HCT116 (cell line): Measurements from ENCODE around the gene SLC16A11. TPM values are rescaled to one million over a fixed set of nuclear protein-coding genes. Genes with fewer than 3 reads are reported as not detected.

Experiments used
- ATAC-seq: fragments of 200-7000 bp; cut with Tn5 transposase; 2 replicates; pipeline ENCODE4 v1.9.1; 2020; ENCODE audit warnings: mild to moderate bottlenecking, moderate library complexity
- BruUV-seq: library from RNA; stranded (reverse); fragments of 400-500 nt; replicated peaks from 2 replicates; lab custom pipeline; 2021; lab: Mats Ljungman, UMichigan
- CTCF ChIA-PET: fragments of 300-600 bp; sonication (Branson Sonifier 250); formaldehyde crosslinking; loops from one replicate; lab custom pipeline; 2021; ENCODE audit warnings: antibody characterized with exemption; lab: Charles Lee
- POLR2A ChIA-PET: fragments of 300-600, 350-600 bp; sonication (Branson Sonifier 250); formaldehyde crosslinking; loops from one replicate; lab custom pipeline; 2021; ENCODE audit warnings: antibody characterized with exemption; lab: Charles Lee
- RAD21 ChIA-PET, 2 experiments: fragments of 300-600 bp; sonication (Branson Sonifier 250); formaldehyde crosslinking; loops; one replicate each; lab custom pipeline; 2023; ENCODE audit warnings: low total read pairs in 2 of 2; ENCODE audit not compliant: uncharacterized antibody in 2 of 2, unreplicated experiment in 2 of 2, low non-redundant PET in 1 of 2; lab: Charles Lee
- DNase-seq: peaks from one replicate; pipeline ENCODE4 v3.0.0-alpha.2; 2010; ENCODE audit warnings: low read depth, low spot score
- H2AFZ ChIP-seq: fragments of 200-600 bp; shearing (Covaris generic), sonication (generic); 2 replicates; pipeline ENCODE4 v1.6.1; 2017; ENCODE audit warnings: low read depth, mixed run types, mixed read lengths, antibody characterized with exemption, low read length; ENCODE audit not compliant: poor library complexity, severe bottlenecking
- H3K27ac ChIP-seq: 2 replicates; pipeline ENCODE4 v1.5.1; 2012; ENCODE audit warnings: low read depth, low read length
- H3K27me3 ChIP-seq: fragments of 200-600 bp; sonication (generic); 2 replicates; pipeline ENCODE4 v1.6.1; 2016; ENCODE audit warnings: mixed run types, low read length, mixed read lengths; ENCODE audit not compliant: insufficient read depth
- H3K36me3 ChIP-seq, 2 experiments: fragments of 200-500 bp in 1 of 2; fragments of 200-600 bp in 1 of 2; sonication (Bioruptor generic) in 1 of 2; sonication (generic) in 1 of 2; 2 replicates each; pipeline versions ENCODE4 v1.5.1 to v1.6.1; 2014 to 2016; ENCODE audit warnings: low read length in 2 of 2, inconsistent platforms in 1 of 2, mixed read lengths in 1 of 2, mixed run types in 1 of 2; ENCODE audit not compliant: insufficient read depth in 2 of 2, control insufficient read depth in 1 of 2
- H3K4me1 ChIP-seq, 2 experiments: fragments of 200-600 bp in 1 of 2; sonication (generic) in 1 of 2; 2 replicates each; pipeline versions ENCODE4 v1.5.1 to v1.6.1; 2012 to 2017; ENCODE audit warnings: low read length in 2 of 2, inconsistent platforms in 1 of 2, mild to moderate bottlenecking in 1 of 2, mixed read lengths in 1 of 2, mixed run types in 1 of 2, moderate library complexity in 1 of 2; ENCODE audit not compliant: insufficient read depth in 2 of 2, control insufficient read depth in 1 of 2
- H3K4me2 ChIP-seq: fragments of 200-600 bp; sonication (generic); 2 replicates; pipeline ENCODE4 v1.6.1; 2017; ENCODE audit warnings: mixed run types, low read length, mixed read lengths
- H3K4me3 ChIP-seq, 2 experiments: fragments of 200-600 bp in 1 of 2; sonication (generic) in 1 of 2; replicated peaks in 1 of 2; 2 replicates each; pipeline ENCODE4 v1.5.1; 2011 to 2016; ENCODE audit warnings: low read length in 2 of 2, control low read depth in 1 of 2, low read depth in 1 of 2, mild to moderate bottlenecking in 1 of 2, mixed read lengths in 1 of 2, mixed run types in 1 of 2
- H3K79me2 ChIP-seq: fragments of 200-600 bp; sonication (generic); 2 replicates; pipeline ENCODE4 v1.6.1; 2017; ENCODE audit warnings: mild to moderate bottlenecking, mixed run types, low read length, moderate library complexity, mixed read lengths; ENCODE audit not compliant: insufficient read depth
- H3K9ac ChIP-seq: fragments of 200-600 bp; sonication (generic); 2 replicates; pipeline ENCODE4 v1.6.1; 2016; ENCODE audit warnings: low read length, mixed read lengths
- H3K9me2 ChIP-seq: fragments of 200-600 bp; sonication (generic), shearing (Covaris generic); 2 replicates; pipeline ENCODE4 v1.6.1; 2017; ENCODE audit warnings: mixed run types, mild to moderate bottlenecking, moderate library complexity; ENCODE audit not compliant: insufficient read depth
- H3K9me3 ChIP-seq, 2 experiments: fragments of 200-500 bp in 1 of 2; fragments of 200-600 bp in 1 of 2; sonication (Bioruptor generic) in 1 of 2; sonication (generic) in 1 of 2; 2 replicates each; pipeline ENCODE4 v1.6.1; 2014 to 2017; ENCODE audit warnings: low read length in 2 of 2, mixed read lengths in 2 of 2, inconsistent platforms in 1 of 2, low read depth in 1 of 2, mild to moderate bottlenecking in 1 of 2, mixed run types in 1 of 2, moderate library complexity in 1 of 2; ENCODE audit not compliant: control insufficient read depth in 1 of 2, insufficient read depth in 1 of 2
- H4K20me1 ChIP-seq: fragments of 200-600 bp; sonication (generic), shearing (Covaris generic); 2 replicates; pipeline ENCODE4 v1.6.1; 2017; ENCODE audit warnings: mixed run types, mild to moderate bottlenecking, moderate library complexity; ENCODE audit not compliant: insufficient read depth
- CBX3 ChIP-seq: IDR thresholded peaks from 2 replicates; pipeline ENCODE4 v1.6.1; 2012; ENCODE audit warnings: low read depth
- ELF1 ChIP-seq: IDR thresholded peaks from 2 replicates; pipeline ENCODE4 v1.6.1; 2012; ENCODE audit warnings: low read depth, borderline replicate concordance
- EZH2 ChIP-seq: fragments of 200-600 bp; sonication (generic); IDR thresholded peaks from 2 replicates; pipeline ENCODE4 v1.6.1; 2017; ENCODE audit warnings: antibody characterized with exemption, mixed run types
- EZH2phosphoT487 ChIP-seq: fragments of 200-600 bp; IDR thresholded peaks from 2 replicates; pipeline ENCODE4 v1.6.1; 2018; ENCODE audit warnings: antibody characterized with exemption, borderline replicate concordance
- POLR2A ChIP-seq: IDR thresholded peaks from 2 replicates; pipeline ENCODE4 v1.7.0; 2011; ENCODE audit warnings: borderline replicate concordance; ENCODE audit not compliant: insufficient read depth, insufficient read length; ENCODE audit errors: extremely low read depth
- POLR2AphosphoS5 ChIP-seq: IDR thresholded peaks from 2 replicates; pipeline ENCODE4 v1.6.1; 2011; ENCODE audit warnings: mild to moderate bottlenecking, low read depth, low read length, moderate library complexity
- RAD21 ChIP-seq: IDR thresholded peaks from 2 replicates; pipeline ENCODE4 v1.6.1; 2012; ENCODE audit warnings: low read depth, mild to moderate bottlenecking
- REST ChIP-seq: IDR thresholded peaks from 2 replicates; pipeline ENCODE4 v1.6.1; 2012; ENCODE audit warnings: low read depth
- SIN3A ChIP-seq: IDR thresholded peaks from 2 replicates; pipeline ENCODE4 v1.6.1; 2012; ENCODE audit warnings: low read depth
- intact Hi-C: fragments of 100-400 bp; cut with micrococcal nuclease; formaldehyde crosslinking; loops from 2 replicates; pipeline ENCODE4 v1.10.0; 2022
- total RNA-seq: library from RNA; stranded (reverse); gene quantifications from one replicate; pipeline ENCODE4 v1.2.1, GENCODE V29; 2021; ENCODE audit not compliant: unreplicated experiment
- TF ChIP-seq, protein P1 (sequence below): IDR thresholded peaks from 2 replicates; pipeline ENCODE4 v1.6.1; 2012

SLC16A11 gene
- total RNA-seq, 1 experiment from 2014 or later: not detected

GRCh38 chr17:7074931-7075330 lies 31.0 kb upstream of the SLC16A11 start:
- H3K4me3 ChIP-seq: no peak overlapping the region
- no peak overlapping the region for H2AFZ ChIP-seq
- no peaks in the 10 kb centered on the region for H3K9me2 ChIP-seq
- no peaks in the 10 kb centered on the region for H3K79me2 ChIP-seq
- no peaks in the 10 kb centered on the region for H3K36me3 ChIP-seq
- no peak overlapping the region for H3K4me2 ChIP-seq
- no peaks in the 10 kb centered on the region for H3K4me1 ChIP-seq
- intact Hi-C loops: no loop called here
- no peak overlapping the region for H3K9ac ChIP-seq
- no peak overlapping the region for H3K27ac ChIP-seq
- H4K20me1 ChIP-seq: no peaks in the 10 kb centered on the region
- DNase-seq (no peak), ATAC-seq (no peak)
- RAD21 ChIA-PET: no interaction called here
- TF ChIP-seq CBX3: no peak
- TF ChIP-seq EZH2: no peak
- no peak for TF ChIP-seq ELF1
- no peak for TF ChIP-seq POLR2A
- no peak for TF ChIP-seq REST
- TF ChIP-seq EZH2phosphoT487: no peak
- TF ChIP-seq SIN3A: no peak
- no peak for TF ChIP-seq RAD21
- TF ChIP-seq, protein P1, sequence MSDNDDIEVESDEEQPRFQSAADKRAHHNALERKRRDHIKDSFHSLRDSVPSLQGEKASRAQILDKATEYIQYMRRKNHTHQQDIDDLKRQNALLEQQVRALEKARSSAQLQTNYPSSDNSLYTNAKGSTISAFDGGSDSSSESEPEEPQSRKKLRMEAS: no peak
- TF ChIP-seq POLR2AphosphoS5: no peak
- no peaks in the 10 kb centered on the region; a peak in 1 of 4 replicates for H3K9me3 ChIP-seq
- BruUV-seq: no TSS peak
- POLR2A ChIA-PET: no interaction called here
- CTCF ChIA-PET: no interaction called here
- no peaks in the 10 kb centered on the region for H3K27me3 ChIP-seq
